Stimulated activated CD4-positive, alpha-beta T cell treated with anti-CD3 and anti-CD28 coated beads, TNF-alpha, amount 100 ng/mL, for 24 hours (primary cell): ENCODE data around the gene C5orf52.
"Not testable (repeated sequence)": the region's sequence is repeated elsewhere in the genome, so short reads cannot be mapped to it uniquely, and the experiment has no call there.

Source experiments
- DNase-seq, 3 experiments: peaks; one replicate each; pipeline ENCODE4 v3.0.0-alpha.2; 2020; ENCODE audit warnings: low read depth in 3 of 3

The C5orf52 gene

GRCh38 chr5:157670662-157671591 lies at the start of gene C5orf52:
Gene C5orf52, plus strand, starts transcription at chr5:157671533. Its CDS starts 82 bp downstream, at chr5:157671615.
- peak in 1 of 3 experiments; percentile 5 for DNase-seq

DNA sequence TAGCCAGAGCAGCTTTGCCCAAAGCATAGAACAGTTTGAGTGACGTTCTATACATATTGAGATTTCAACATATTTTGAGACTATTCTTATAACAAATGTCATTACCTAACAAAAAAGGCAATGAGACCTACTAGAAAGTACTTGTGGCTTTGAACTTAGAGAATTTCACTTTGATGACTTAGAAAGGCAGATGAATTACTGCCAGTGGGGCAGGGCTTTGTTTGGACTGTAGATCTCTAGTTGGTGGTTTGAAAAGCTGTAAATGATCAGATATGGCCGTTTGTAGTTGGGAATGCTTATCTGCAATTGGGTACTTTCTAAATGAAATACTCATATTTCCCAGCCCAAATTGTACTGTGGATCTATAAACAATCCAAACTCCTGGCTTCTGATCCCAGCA lies 47.2 kb upstream of the C5orf52 start:
- DNase-seq, result no peak

- DNase-seq, result no peak
Measured at GRCh38 chr5:157626831-157627230, 44.5 kb upstream of the C5orf52 start.

- no peak for DNase-seq
Measured at GRCh38 chr5:157630341-157630740, 41.0 kb upstream of the C5orf52 start.

DNA sequence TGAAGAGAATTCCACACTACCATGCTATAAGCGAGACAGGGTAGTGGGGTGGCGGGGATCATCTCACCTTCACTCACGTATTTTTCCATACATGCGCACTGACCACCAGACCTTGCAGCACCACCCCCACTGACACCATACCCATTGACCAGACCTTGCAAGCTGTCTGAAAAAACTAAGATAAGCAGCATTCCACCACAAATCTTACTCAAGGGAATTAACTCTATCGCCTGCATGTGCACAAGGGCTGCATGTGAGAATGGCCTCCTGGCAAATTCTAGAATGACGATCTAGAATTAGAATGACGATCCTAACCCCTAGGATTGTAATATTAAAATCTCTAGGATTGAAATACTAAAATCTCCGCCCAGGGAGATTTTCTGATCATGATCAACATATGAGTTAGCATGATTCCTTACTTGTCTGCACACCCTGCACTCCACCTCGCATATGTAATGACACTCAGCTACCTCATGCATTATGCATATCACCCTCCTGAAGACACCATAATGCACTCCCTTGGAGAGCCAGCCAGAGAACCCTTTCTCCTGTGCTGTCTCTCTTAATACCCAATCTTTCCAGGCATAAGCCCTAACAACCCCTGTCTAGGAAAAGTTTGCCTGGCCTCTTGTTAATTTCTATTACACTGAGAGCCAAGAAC lies 30.8 kb upstream of the C5orf52 start:
- DNase-seq, result no peak

- no peak for DNase-seq
Measured at GRCh38 chr5:157648275-157648990, 22.9 kb upstream of the C5orf52 start.

GRCh38 chr5:157649101-157649500 lies 22.2 kb upstream of the C5orf52 start:
- no peak for DNase-seq

DNA sequence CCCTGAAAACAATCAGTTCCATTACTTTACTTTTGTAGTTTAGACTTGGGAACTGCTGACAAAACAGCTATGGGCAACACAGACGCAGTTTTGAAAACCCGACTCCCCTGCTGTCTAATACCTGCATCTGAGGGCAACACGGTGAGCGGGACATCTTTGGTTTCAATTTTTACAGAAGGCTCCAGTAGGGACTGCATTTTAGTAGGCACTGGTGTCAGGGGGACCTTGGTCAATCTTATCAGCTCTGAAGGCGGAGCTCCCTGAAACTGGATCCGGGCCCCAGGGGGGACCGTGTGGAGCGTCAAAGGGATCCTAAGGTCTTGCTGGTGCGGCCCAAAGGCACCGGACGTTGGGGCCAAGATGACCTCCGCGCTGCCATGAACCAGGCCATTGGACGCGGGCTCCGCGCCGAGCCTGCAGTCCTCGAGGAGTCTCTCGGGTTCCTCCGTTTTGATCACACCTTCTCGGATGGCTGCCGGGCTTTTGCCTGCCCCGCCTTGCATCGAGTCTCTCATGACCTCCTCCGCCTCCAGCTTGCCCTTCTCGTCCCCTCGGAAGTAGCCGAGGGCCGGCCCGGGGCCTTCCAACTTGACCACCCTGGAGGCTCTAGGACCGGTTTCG lies 20.2 kb upstream of the C5orf52 start:
- no peak for DNase-seq

- peak; percentile 52 to 79 (median 60) for DNase-seq
Measured at GRCh38 chr5:157651623-157652376, 19.5 kb upstream of the C5orf52 start.

GRCh38 chr5:157652377-157652692 lies 19.0 kb upstream of the C5orf52 start, which contains the start of gene SOX30:
Gene SOX30, minus strand, starts transcription at chr5:157652438. Its CDS starts 360 bp downstream, at chr5:157652078.
- no peak for DNase-seq

DNA sequence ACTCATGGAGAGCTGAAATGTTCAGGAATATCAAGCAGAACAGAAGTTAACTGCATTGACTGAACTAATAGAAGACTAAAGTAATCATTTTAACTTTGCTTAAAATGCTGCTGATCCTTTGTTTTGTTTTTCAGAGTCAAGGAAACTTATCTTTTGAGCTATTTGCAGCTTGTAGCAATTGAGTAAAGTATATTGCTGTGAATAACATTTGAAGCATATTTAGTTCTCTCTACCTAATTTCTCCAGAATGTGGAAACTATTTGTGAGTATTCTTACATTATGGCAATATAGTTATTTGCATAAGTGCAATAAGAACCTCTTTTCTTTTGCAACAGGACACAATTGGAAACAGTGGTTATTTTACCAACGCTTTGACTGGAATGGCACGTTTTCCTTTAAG lies 13.8 kb upstream of the C5orf52 start:
- DNase-seq, result no peak

DNA sequence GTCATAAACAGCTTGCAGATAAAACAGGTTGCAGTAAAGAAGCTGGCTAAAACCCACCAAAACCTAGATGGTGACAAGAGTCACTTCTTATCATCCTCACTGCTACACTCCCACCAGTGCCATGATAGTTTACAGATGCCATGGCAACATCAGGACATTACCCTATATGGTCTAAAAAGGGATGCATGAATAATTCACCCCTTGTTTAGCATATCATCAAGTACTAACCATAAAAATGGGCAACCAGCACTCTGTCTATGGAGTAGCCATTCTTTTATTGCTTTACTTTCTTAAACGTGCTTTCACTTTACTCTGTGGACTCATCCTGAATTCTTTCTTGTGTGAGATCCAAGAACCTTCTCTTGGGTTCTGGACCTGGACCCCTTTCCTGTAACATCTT lies 12.4 kb upstream of the C5orf52 start:
- no peak for DNase-seq

GRCh38 chr5:157659868-157660660 lies 11.3 kb upstream of the C5orf52 start:
- no peak for DNase-seq

DNA sequence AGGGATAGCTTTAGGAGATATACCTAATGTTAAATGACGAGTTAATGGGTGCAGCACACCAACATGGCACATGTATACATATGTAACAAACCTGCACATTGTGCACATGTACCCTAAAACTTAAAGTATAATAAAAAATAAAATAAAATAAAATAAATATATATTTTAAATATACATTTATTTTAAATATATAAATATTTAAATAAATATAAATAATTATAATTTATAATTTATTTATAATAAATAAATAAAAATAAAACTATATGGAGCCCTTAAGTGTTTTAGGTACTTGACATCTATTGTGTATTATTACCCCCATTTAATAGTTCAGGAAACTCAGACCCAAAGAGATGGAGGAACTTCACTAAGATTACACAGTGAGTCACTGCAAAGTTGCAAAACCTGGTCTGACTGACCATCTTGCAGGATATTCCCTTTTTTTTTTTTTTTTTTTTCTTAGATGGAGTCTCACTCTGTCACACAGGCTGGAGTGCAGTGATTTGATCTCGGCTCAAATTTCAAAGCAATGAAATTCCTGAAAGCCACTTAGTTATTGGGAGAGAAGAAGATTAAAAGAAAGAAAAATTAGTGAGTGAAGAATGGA lies 5.8 kb upstream of the C5orf52 start:
- no peak for DNase-seq

DNA sequence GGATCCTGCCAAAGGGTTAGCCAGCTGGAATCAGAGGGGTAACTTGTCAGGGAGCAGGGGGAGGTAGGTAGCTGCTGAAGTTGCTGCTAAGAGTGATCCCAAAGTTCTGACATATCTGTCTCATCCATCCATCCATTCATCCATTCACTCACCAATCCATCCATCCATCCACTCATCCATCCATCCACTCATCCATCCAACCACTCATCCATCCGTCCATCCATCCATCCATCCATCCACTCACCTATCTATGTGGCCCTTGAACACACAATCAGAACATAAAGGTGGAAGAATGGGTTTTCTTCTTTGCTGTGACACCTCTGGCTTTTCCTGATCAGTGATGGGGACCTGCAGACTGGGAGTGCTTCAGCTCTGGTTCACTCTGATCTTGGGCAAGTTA lies 3.0 kb upstream of the C5orf52 start:
- DNase-seq, result no peak

- no peak for DNase-seq
Measured at GRCh38 chr5:157669701-157670097, 1.6 kb upstream of the C5orf52 start.

DNA sequence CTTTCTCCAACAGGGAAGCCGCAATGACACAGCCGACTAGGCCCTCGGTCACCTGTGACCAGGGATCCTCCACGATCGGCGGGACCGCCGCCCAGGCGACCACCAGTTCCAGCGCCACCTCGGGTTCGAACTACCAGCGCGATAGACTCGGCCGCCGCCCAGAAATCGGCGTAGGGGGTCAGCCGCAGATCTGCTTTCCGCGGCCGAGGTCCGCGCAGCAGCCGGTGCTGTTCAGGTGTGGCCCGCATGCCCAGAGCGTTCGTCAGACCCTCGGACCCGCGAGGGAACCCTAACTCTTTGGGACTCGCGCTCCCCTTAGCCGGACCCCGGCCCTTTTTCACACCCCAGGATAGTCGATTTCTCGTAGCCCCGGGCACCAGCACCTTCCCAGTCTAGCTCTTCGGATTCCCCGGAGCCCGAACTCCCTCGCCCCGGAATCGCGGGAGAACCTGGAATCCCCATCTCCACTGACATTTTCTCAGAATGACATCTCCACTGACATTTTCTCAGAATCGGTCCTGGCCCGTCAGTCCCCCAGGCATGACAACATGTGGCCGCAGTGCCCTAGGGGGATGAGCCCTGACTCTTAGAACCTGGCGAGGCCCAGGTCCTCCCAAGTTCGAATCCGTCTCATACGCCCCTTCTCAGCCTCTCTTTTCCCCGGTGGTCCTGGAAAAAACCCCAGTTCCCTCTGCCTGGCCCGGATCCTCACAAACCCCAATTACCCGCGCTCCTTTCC lies 428 bp downstream of the C5orf52 start:
- DNase-seq, result no peak

GRCh38 chr5:157672976-157673375 lies 1.6 kb downstream of the C5orf52 start:
- DNase-seq, result no peak

GRCh38 chr5:157674351-157674750 lies 3.0 kb downstream of the C5orf52 start:
- not testable (repeated sequence) for DNase-seq
